Activated naive CD4-positive, alpha-beta T cell (primary cell): ENCODE measurements around the gene PCDHA7.
"Not testable (repeated sequence)": the region's sequence is repeated elsewhere in the genome, so short reads cannot be mapped to it uniquely, and the experiment has no call there.

Experiments
- DNase-seq, 4 experiments: peaks; one replicate each; lab custom pipeline; 2025; lab: John Stamatoyannopoulos, UW

PCDHA7 gene

DNA sequence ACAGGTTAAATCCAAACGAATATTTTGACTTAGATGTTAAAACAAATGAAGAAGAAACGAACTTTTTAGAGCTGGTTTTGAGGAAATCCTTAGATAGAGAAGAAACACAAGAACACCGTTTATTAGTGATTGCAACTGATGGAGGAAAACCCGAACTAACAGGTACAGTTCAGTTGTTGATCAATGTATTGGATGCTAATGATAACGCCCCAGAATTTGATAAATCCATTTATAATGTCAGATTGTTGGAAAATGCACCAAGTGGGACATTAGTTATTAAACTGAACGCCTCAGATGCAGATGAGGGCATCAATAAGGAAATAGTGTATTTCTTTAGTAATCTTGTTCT is 11.8 kb upstream of the PCDHA7 start:
- DNase-seq, result no peak

DNA sequence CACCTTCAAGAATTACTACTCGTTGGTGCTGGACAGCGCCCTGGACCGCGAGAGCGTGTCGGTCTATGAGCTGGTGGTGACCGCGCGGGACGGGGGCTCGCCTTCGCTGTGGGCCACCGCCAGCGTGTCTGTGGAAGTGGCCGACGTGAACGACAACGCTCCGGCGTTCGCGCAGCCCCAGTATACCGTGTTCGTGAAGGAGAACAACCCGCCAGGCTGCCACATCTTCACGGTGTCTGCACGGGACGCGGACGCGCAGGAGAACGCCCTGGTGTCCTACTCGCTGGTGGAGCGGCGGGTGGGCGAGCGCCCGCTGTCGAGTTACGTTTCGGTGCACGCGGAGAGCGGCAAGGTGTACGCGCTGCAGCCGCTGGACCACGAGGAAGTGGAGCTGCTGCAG is 11.1 kb upstream of the PCDHA7 start:
- not testable (repeated sequence) for DNase-seq

DNA sequence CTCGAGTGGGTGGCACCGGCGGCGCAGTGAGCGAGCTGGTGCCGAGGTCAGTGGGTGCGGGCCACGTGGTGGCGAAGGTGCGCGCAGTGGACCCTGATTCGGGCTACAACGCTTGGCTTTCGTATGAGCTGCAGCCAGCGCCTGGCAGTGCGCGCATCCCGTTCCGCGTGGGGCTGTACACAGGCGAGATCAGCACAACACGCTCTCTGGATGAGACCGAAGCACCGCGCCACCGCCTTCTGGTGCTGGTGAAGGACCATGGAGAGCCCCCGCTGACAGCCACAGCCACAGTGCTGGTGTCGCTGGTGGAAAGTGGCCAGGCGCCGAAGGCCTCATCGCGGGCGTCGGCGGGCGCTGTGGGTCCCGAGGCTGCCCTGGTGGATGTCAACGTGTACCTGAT is 10.6 kb upstream of the PCDHA7 start:
- no peak for DNase-seq

DNA sequence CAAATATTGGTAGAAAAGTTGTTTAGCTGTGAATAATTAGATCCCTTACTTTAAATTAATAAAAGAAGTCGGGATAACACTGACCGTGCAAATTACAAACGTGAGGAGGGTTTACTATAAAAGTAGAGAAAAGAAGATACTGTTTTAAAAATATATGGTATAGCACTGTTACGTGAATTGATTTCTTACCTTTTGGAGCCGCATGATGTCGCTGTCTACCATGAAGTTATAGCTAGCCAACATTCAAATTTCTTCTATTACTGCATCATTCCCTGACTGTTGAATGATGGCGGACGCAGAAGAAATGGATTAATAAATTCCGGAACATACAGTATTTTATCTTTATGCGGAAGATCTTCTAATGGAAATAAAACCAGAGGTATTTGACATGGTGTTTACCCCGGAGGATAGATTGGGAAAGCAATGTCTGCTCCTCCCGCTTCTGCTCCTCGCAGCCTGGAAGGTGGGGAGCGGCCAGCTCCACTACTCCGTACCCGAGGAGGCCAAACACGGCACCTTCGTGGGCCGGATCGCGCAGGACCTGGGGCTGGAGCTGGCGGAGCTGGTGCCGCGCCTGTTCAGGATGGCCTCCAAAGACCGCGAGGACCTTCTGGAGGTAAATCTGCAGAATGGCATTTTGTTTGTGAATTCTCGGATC is 6.2 kb upstream of the PCDHA7 start, which contains the start of gene PCDHA6:
TSS of gene PCDHA6 (plus strand) at position 257 of the 658 bp plus-strand sequence. CDS start at position 389, 132 bp downstream.
- DNase-seq, result no peak

DNA sequence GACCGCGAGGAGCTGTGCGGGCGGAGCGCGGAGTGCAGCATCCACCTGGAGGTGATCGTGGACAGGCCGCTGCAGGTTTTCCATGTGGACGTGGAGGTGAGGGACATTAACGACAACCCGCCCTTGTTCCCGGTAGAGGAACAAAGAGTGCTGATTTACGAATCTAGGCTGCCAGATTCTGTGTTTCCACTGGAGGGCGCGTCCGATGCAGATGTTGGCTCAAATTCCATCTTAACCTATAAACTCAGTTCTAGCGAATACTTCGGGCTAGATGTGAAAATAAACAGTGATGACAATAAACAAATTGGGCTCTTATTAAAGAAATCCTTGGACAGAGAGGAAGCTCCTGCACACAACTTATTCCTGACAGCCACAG is 5.7 kb upstream of the PCDHA7 start:
- DNase-seq, result no peak

DNA sequence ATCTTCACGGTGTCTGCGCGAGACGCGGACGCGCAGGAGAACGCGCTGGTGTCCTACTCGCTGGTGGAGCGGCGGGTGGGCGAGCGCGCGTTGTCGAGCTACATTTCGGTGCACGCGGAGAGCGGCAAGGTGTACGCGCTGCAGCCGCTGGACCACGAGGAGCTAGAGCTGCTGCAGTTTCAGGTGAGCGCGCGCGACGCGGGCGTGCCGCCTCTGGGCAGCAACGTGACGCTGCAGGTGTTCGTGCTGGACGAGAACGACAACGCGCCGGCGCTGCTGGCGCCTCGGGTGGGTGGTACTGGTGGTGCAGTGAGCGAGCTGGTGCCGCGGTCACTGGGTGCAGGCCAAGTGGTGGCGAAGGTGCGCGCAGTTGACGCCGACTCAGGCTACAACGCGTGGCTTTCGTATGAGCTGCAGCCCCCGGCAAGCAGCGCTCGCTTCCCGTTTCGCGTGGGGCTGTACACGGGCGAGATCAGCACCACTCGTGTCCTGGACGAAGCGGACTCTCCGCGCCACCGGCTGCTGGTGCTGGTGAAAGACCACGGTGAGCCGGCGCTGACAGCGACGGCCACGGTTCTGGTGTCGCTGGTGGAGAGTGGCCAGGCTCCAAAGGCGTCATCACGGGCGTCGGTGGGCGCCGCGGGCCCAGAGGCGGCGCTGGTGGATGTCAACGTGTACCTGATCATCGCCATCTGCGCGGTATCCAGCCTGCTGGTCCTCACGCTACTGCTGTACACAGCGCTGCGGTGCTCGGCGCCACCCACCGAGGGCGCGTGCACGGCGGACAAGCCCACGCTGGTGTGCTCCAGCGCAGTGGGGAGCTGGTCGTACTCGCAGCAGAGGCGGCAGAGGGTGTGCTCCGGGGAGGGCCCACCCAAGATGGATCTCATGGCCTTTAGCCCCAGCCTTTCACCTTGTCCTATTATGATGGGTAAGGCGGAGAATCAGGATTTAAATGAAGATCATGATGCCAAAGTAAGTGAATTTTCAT is 4.3 kb upstream of the PCDHA7 start:
- not testable (repeated sequence) for DNase-seq

DNA sequence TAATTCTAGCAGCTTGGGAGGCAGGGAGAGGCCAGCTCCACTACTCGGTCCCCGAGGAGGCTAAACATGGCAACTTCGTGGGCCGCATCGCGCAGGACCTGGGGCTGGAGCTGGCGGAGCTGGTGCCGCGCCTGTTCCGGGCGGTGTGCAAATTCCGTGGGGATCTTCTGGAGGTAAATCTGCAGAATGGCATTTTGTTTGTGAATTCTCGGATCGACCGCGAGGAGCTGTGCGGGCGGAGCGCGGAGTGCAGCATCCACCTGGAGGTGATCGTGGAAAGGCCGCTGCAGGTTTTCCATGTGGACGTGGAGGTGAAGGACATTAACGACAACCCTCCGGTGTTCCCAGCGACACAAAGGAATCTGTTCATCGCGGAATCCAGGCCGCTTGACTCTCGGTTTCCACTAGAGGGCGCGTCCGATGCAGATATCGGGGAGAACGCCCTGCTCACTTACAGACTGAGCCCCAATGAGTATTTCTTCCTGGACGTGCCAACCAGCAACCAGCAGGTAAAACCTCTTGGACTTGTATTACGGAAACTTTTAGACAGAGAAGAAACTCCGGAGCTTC is 455 bp downstream of the PCDHA7 start:
- DNase-seq, result not testable (repeated sequence)

DNA sequence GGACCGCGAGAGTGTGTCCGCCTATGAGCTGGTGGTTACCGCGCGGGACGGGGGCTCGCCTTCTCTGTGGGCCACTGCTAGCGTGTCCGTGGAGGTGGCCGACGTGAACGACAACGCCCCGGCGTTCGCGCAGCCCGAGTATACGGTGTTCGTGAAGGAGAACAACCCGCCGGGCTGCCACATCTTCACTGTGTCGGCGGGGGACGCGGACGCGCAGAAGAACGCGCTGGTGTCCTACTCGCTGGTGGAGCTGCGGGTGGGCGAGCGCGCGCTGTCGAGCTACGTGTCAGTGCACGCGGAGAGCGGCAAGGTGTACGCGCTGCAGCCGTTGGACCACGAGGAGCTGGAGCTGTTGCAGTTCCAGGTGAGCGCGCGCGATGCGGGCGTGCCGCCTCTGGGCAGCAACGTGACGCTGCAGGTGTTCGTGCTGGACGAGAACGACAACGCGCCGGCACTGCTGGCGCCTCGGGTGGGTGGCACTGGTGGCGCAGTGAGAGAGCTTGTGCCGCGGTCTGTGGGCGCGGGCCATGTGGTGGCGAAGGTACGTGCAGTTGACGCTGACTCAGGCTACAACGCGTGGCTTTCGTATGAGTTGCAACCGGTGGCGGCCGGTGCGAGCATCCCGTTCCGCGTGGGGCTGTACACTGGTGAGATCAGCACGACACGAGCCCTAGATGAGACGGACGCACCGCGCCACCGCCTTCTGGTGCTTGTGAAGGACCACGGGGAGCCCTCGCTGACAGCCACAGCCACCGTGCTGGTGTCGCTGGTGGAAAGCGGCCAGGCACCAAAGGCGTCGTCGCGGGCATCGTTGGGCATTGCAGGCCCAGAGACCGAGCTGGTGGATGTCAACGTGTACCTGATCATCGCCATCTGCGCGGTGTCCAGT is 1.8 kb downstream of the PCDHA7 start:
- no peak for DNase-seq

DNA sequence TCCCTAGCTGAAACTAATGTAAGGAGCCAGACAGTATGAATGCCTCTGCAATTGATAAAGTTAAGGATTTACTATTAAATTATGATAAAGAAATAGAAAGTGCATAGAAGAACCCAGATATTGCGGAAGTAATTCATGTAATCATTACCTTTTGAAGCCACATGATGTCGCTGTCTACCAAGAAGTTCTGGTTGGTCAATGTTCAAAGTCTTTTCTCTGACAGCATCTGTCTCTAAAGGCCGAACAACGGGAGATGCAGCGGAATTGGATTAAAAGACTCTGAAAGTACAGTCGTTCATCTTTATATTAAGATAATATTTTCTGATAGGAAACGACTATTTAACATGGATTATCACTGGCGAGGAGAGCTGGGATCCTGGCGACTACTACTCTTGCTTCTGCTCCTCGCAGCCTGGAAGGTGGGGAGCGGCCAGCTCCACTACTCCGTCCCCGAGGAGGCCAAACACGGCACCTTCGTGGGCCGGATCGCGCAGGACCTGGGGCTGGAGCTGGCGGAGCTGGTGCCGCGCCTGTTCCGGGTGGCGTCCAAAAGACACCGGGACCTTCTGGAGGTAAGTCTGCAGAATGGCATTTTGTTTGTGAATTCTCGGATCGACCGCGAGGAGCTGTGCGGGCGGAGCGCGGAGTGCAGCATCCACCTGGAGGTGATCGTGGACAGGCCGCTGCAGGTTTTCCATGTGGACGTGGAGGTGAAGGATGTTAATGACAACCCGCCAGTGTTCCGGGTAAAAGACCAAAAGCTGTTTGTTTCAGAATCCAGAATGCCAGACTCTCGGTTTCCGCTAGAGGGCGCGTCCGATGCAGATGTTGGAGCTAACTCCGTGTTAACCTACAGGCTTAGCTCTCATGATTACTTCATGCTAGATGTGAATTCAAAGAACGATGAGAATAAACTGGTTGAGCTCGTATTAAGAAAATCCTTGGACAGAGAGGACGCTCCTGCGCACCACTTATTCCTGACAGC is 7.2 kb downstream of the PCDHA7 start, which contains the start of gene PCDHA8:
TSS of gene PCDHA8 (plus strand) at position 210 of the 985 bp plus-strand sequence. CDS start at position 345, 135 bp downstream.
- DNase-seq, result no peak

DNA sequence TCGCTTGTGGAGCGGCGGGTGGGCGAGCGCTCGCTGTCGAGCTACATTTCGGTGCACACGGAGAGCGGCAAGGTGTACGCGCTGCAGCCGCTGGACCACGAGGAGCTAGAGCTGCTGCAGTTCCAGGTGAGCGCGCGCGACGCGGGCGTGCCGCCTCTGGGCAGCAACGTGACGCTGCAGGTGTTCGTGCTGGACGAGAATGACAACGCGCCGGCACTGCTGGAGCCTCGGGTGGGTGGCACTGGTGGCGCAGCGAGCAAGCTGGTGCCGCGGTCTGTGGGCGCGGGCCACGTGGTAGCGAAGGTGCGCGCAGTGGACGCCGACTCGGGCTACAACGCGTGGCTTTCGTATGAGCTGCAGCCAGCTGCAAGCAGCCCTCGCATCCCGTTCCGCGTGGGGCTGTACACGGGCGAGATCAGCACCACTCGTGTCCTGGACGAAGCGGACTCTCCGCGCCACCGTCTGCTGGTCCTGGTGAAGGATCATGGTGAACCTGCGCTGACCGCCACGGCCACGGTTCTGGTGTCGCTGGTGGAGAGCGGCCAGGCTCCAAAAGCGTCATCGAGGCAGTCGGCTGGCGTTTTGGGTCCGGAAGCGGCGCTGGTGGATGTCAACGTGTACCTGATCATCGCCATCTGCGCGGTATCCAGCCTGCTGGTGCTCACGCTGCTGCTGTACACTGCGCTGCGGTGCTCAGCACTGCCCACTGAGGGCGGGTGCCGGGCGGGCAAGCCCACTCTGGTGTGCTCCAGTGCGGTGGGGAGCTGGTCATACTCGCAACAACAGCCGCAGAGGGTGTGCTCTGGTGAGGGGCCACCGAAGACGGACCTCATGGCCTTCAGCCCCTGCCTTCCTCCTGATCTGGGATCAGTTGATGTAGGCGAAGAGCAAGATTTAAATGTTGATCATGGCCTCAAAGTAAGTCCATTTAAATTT is 9.0 kb downstream of the PCDHA7 start:
- DNase-seq, result no peak

DNA sequence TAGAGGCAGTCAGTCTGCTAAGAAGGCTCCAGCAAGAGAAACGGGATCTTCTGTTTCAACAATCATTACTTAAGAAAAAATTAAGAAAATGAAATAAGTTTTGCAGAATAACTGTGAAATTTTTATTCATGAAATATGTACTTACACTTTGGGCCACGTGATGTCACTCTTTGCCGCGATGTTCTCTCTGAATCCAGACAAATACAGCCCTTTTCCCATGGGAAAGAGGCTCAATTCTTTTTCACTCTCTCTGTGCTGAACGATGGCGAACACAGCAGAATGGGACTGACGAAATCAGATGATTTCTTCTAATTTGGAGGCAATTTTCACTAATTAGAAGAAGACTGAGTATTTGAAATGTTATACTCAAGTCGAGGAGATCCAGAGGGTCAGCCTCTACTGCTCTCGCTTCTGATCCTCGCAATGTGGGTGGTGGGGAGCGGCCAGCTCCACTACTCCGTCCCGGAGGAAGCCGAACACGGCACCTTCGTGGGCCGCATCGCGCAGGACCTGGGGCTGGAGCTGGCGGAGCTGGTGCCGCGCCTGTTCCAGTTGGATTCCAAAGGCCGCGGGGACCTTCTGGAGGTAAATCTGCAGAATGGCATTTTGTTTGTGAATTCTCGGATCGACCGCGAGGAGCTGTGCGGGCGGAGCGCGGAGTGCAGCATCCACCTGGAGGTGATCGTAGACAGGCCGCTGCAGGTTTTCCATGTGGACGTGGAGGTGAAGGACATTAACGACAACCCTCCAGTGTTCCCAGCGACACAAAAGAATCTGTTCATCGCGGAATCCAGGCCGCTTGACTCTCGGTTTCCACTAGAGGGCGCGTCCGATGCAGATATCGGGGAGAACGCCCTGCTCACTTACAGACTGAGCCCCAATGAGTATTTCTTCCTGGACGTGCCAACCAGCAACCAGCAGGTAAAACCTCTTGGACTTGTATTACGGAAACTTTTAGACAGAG is 14.4 kb downstream of the PCDHA7 start, which contains the start of gene PCDHA9:
TSS of gene PCDHA9 (plus strand) at position 244 of the 964 bp plus-strand sequence. CDS start at position 358, 114 bp downstream.
- DNase-seq, result not testable (repeated sequence)

DNA sequence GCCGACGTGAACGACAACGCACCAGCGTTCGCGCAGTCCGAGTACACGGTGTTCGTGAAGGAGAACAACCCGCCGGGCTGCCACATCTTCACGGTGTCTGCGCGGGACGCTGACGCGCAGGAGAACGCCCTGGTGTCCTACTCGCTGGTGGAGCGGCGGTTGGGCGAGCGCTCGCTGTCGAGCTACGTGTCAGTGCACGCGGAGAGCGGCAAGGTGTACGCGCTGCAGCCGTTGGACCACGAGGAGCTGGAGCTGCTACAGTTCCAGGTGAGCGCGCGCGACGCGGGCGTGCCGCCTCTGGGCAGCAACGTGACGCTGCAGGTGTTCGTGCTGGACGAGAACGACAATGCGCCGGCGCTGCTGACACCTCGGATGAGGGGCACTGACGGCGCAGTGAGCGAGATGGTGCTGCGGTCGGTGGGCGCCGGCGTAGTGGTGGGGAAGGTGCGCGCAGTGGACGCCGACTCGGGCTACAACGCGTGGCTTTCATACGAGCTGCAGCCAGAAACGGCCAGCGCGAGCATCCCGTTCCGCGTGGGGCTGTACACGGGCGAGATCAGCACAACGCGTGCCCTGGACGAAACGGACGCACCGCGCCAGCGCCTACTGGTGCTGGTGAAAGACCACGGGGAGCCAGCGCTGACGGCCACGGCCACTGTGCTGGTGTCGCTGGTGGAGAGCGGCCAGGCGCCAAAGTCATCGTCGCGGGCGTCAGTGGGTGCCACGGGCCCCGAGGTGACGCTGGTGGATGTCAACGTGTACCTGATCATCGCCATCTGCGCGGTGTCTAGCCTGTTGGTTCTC is 16.0 kb downstream of the PCDHA7 start:
- DNase-seq, result not testable (repeated sequence)

DNA sequence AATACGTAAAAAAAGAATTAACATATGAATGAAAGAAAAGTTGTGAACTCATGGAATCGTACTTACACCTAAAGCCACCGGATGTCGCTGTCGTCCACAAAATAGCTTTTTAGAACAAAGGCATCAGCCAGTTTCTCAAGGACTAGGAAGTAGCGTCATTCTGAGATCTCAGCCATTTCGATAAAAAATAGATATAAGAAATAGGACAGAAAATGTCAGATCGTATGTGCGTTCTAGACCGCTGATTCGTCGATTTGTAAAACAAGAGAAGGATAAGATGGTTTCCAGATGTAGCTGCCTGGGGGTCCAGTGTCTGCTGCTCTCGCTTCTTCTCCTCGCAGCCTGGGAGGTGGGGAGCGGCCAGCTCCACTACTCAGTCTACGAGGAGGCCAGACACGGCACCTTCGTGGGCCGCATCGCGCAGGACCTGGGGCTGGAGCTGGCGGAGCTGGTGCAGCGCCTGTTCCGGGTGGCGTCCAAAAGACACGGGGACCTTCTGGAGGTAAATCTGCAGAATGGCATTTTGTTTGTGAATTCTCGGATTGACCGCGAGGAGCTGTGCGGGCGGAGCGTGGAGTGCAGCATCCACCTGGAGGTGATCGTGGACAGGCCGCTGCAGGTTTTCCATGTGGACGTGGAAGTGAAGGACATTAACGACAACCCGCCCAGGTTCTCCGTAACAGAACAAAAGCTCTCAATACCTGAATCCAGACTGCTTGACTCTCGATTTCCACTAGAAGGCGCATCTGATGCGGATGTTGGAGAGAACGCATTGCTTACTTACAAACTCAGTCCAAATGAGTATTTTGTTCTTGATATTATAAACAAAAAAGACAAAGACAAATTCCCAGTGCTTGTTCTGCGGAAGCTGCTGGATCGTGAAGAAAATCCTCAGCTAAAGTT is 22.0 kb downstream of the PCDHA7 start, which contains the start of gene PCDHA10:
TSS of gene PCDHA10 (plus strand) at position 126 of the 903 bp plus-strand sequence. CDS start at position 278, 152 bp downstream.
- DNase-seq, result no peak

DNA sequence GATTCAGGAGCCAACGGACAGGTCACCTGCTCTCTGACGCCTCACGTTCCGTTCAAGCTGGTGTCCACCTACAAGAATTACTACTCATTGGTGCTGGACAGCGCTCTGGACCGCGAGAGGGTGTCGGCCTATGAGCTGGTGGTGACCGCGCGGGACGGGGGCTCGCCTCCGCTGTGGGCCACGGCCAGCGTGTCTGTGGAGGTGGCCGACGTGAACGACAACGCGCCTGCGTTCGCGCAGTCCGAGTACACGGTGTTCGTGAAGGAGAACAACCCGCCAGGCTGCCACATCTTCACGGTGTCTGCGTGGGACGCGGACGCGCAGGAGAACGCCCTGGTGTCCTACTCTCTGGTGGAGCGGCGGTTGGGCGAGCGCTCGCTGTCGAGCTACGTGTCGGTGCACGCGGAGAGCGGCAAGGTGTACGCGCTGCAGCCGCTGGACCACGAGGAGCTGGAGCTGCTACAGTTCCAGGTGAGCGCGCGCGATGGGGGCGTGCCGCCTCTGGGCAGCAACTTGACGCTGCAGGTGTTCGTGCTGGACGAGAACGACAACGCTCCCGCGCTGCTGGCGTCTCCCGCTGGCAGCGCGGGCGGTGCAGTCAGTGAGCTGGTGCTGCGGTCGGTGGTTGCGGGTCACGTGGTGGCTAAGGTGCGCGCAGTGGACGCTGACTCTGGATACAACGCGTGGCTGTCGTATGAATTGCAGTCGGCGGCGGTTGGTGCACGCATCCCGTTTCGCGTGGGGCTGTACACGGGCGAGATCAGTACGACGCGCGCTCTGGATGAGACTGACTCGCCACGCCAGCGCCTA is 23.3 kb downstream of the PCDHA7 start:
- no peak for DNase-seq

DNA sequence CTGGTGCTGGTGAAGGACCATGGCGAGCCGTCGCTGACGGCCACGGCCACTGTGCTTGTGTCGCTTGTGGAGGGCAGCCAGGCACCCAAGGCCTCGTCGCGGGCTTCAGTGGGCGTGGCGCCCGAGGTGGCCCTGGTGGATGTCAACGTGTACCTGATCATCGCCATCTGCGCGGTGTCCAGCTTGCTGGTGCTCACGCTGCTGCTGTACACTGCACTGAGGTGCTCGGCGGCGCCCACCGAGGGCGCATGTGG is 23.8 kb downstream of the PCDHA7 start:
- no peak for DNase-seq
